HG02678 (cell line): Measurements from ENCODE around the gene ATF7IP2.
A peak's percentile ranks its signal among the peaks of the same experiment; 100 is the strongest.
"Not testable (repeated sequence)": the region's sequence is repeated elsewhere in the genome, so short reads cannot be mapped to it uniquely, and the experiment has no call there.

Experiments used
- ATAC-seq: cut with Tn5 transposase; IDR thresholded peaks from one replicate; pipeline ENCODE4 v1.9.1; 2021; ENCODE audit warnings: mild to moderate bottlenecking, moderate library complexity; ENCODE audit not compliant: unreplicated experiment

The ATF7IP2 gene

GRCh38 chr16:10505286-10505685 is 119.4 kb downstream of the ATF7IP2 start:
- ATAC-seq, result not testable (repeated sequence)

DNA sequence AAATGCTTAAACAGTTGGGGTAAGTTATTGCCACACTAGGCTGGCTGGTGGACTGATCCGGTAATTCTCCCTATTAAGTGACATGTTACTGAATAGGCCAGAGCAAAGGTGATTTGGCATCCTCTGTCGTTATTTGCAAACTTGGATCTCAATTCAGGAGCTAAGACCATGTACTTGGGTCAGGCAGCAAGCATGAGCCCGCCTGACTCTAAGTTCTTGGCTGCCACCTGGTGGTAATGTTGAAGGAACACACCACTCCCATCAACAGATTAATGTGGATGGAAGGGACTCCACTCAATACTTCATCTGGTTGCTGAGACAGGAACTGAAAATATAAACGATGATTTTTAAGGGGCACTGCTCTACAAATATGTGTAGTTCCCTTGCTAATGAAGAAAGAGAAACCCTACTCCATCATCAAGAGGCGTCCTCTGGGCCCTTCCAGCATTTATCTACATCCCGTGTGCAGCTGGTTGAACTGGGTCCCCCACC is 123.7 kb downstream of the ATF7IP2 start:
- peak; percentile 81 for ATAC-seq

- no peak for ATAC-seq
Observed at GRCh38 chr16:10510279-10510678, 124.4 kb downstream of the ATF7IP2 start.

DNA sequence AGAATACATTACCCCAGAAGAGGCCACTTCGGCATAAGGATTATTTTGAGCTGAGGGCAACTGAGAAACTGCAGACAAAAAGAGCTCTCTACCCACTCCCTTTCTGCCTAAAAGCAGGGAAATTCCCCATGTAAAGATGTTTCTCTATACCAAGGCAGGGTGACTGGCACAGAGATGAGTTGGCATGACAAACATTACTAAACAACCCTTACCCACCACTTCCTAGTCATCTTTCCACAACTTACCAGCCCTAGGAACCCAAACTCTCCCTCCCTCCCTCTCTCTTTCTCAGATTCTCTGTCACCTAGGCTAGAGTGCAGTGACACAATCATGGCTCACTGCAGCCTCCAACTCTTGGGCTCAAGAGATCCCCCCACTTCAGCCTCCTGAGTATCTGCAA is 126.0 kb downstream of the ATF7IP2 start:
- no peak for ATAC-seq

- ATAC-seq, result no peak
Observed at GRCh38 chr16:10514369-10515055, 128.7 kb downstream of the ATF7IP2 start.

GRCh38 chr16:10517868-10518267 is 132.0 kb downstream of the ATF7IP2 start:
- no peak for ATAC-seq

GRCh38 chr16:10518479-10519041 is 132.7 kb downstream of the ATF7IP2 start:
- no peak for ATAC-seq

GRCh38 chr16:10519297-10519696 is 133.4 kb downstream of the ATF7IP2 start:
- no peak for ATAC-seq

- ATAC-seq, result no peak
Observed at GRCh38 chr16:10519929-10520868, 134.3 kb downstream of the ATF7IP2 start.

DNA sequence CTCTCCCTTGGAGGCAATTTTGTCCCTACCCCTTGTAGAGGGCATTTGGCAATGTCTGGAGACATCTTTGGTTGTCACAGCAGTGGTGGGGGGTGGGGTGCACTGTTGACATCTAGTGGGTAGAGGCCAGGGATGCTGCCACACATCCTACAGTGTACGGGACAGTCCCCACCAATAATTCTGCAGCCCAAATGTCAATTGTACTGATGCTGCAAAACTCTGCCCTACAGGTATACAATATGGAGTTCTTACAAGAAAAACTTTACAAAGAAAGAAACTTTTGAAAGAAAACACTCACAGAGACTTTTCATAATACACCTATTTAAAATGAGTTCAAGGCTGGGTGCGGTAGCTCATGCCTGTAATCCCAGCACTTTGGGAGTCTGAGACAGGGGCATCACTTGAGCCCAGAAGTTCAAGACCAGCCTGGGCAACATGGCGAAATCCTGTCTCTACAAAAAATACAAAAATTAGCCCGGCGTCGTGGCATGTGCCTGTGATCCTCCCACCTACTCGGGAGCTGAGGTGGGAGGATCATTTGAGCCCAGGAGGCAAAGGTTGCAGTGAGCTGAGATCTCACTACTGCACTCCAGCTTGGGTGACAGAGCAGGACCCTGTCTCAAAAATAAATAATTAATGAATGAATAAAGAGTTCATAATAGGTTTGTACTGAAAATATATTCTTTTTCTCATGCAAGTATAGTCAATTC is 135.2 kb downstream of the ATF7IP2 start:
- no peak for ATAC-seq

DNA sequence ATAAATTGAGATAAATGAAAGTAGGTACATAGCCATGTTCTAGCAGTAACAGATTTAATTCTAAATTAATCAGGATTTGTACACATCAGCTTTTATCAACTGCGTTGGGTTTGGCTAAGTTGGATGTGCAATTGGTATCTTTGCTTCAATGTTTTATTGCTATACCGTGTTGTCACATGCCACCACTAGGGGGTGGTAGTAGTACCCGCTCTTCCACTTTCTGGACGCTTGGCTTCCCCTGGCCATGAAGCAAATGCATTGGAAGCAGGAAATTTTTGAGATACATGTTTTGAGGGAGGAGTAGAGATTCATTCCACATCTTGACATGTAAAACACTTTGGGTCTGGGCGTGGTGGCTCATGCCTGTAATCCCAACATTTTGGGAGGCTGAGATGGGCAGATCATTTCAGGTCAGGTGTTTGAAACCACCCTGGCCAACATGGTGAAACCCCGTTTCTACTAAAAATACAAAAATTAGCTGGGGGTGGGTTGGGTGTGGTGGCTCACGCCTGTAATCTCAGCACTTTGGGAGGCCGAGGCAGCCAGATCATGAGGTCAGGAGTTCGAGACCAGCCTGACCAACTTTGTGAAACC is 135.9 kb downstream of the ATF7IP2 start:
- no peak for ATAC-seq

GRCh38 chr16:10522966-10523365 is 137.1 kb downstream of the ATF7IP2 start:
- ATAC-seq, result no peak

DNA sequence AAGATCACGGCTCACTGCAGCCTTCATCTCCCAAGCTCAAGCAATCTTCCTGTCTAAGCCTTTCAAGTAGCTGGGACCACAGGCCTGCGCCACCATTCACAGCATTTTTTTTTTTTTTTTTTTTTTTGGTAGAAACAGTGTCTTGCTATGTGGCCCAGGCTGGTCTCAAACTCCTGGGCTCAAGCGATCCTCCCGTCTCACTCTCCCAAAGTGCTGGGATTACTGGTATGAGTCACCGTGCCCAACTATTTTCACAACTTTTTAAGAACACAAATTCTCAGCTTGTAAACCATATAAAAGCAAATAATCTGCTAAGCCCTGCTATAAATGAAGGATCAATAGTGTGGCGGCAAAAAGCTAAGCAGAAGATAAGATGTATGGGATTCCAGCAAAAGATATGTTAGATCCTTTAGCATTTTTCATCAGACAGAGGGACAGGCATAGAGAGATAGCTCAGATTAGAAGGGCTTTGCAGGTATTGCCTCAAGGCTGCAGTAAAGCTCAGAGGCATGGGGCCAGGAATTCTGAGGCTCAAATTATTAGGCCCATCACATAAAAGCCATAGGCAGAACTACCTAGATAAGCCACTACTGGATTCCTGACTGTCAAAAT is 139.5 kb downstream of the ATF7IP2 start:
- no peak for ATAC-seq

DNA sequence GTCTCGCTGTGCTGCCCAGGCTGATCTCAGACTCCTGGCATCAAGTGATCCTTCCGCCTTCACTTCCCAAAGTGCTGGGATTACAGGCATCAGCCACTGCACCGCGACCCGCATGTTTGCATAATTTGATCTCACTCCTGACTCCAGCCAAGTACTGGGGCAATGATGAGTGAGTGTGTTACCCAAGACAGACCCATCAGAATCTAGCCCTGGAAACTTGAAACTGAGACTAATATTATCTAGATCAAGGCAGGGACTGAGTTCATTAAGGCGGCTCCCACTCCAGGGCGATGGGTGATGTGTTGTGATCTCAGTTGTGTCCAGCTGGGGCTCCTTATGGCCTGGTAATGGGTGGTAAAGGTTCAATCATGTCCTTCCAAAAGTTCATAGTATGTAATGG is 141.1 kb downstream of the ATF7IP2 start:
- ATAC-seq, result no peak

GRCh38 chr16:10528635-10529034 is 142.8 kb downstream of the ATF7IP2 start:
- ATAC-seq, result no peak

DNA sequence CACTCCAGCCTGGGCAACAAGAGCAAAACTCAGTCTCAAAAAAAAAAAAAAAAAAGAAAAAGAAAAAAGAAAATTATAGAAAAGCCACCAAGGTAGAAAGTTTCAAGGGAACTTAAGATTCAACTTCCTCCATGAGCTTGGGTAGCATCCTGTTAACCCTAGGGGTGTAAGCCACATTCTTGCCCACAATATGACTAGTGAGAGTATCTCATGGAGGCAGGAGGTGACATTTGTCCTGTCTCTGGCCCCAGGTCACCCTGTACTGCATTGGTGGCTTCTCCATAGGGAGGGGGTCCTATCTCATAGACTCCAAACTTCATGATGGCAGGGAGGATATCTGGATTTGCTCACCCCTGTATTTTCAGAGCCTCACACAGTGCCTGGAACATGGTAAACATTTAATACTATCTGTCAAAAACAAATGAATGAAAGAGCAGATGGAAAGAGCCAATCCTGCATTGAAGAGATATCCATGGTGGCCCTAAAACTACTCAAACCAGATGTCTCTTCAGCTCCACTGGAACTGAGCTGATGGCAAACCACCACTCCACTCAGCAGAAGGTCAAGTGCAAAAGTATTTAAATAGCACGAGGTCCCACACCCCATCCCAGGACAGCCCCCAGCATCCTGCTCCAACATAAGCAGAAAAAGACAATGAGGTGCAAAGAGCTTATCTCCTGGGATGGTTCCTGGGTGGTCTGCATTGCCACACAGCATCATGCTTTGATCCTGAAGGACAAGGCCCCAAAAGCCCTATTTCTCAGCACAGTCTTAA is 144.2 kb downstream of the ATF7IP2 start:
- ATAC-seq, result no peak

DNA sequence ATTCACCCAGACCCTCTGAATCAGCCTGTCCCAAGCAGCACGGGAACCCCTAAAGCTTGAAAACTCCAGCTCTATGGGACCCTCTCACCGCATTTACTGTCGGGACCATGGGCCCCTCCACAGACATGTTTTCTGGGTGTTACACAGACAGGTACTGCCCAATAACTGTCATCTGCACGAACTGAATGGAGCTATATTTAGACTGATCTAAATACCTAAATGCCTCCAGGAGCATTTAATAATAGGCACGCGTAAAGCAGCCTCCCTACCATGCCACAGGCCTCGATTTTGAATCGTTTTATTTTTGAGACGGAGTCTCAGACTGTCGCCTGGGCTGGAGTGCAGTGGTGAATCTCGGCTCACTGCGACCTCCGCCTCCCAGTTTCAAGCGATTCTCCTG is 144.8 kb downstream of the ATF7IP2 start:
- ATAC-seq, result no peak

GRCh38 chr16:10531582-10531981 is 145.7 kb downstream of the ATF7IP2 start:
- ATAC-seq, result no peak
